Activated T-cell treated with anti-CD3 and anti-CD28 coated beads, Interleukin-2, amount 50 U/mL, for 72 hours (primary cell): Measurements from ENCODE around the gene NUBPL. TPM values are rescaled to one million over a fixed set of nuclear protein-coding genes. Genes with fewer than 3 reads are reported as not detected.
"Not testable (repeated sequence)": the region's sequence is repeated elsewhere in the genome, so short reads cannot be mapped to it uniquely, and the experiment has no call there.

ENCODE experiments used
- ATAC-seq, 2 donors: fragments of 150-1000 bp; cut with Tn5 transposase; replicated peaks in 1 of 2; 2 replicates each; pipeline ENCODE4 v1.10.0; 2021; ENCODE audit warnings: moderate library complexity in 2 of 2, mild to moderate bottlenecking in 1 of 2
- DNase-seq, 2 donors: peaks; one replicate each; pipeline ENCODE4 v3.0.0; 2021 to 2022; ENCODE audit warnings: mixed read lengths in 1 of 2
- H3K27ac Mint-ChIP-seq: one replicate; pipeline ENCODE4 v1.8.0; 2022; ENCODE audit warnings: mild to moderate bottlenecking, moderate library complexity, mixed read lengths
- H3K27me3 Mint-ChIP-seq: one replicate; pipeline ENCODE4 v1.8.0; 2022; ENCODE audit warnings: low read depth, mixed read lengths
- H3K36me3 Mint-ChIP-seq, 2 donors: one replicate each; pipeline ENCODE4 v1.8.0; 2022; ENCODE audit warnings: mixed read lengths in 2 of 2, mild to moderate bottlenecking in 1 of 2; ENCODE audit not compliant: insufficient read depth in 2 of 2
- H3K4me1 Mint-ChIP-seq: one replicate; pipeline ENCODE4 v1.8.0; 2022; ENCODE audit warnings: low read depth, mixed read lengths
- H3K4me3 Mint-ChIP-seq, 2 donors: one replicate each; pipeline ENCODE4 v1.8.0; 2022; ENCODE audit warnings: mild to moderate bottlenecking in 2 of 2, mixed read lengths in 2 of 2, moderate library complexity in 2 of 2
- H3K9me3 Mint-ChIP-seq, 2 donors: one replicate each; pipeline ENCODE4 v1.8.0; 2022; ENCODE audit warnings: mixed read lengths in 2 of 2
- total RNA-seq, 2 donors: library from RNA; stranded (reverse); gene quantifications; one replicate each; pipeline ENCODE4 v1.2.3, GENCODE V29; 2022

NUBPL gene
- total RNA-seq, 2 donors from 2014 or later = 7.7 to 9.4 TPM

GRCh38 chr14:31582836-31583452 lies 21.7 kb downstream of the NUBPL start:
- Mint-ChIP-seq H3K36me3 (peaks cover 0 to 3% of the 10 kb centered on the region in 2 donors), H3K27me3 (no peaks in the 10 kb centered on the region), H3K4me1 (peaks cover 9% of the 10 kb centered on the region), H3K4me3 (no peak overlapping the region), H3K27ac (no peak overlapping the region), H3K9me3 (no peaks in the 10 kb centered on the region)
- no peak for ATAC-seq
- DNase-seq = no peak

- H3K4me3 Mint-ChIP-seq = no peak overlapping the region
- peaks cover 5% of the 10 kb centered on the region for H3K4me1 Mint-ChIP-seq
- H3K9me3 Mint-ChIP-seq = no peaks in the 10 kb centered on the region
- H3K36me3 Mint-ChIP-seq = peaks cover 0 to 3% of the 10 kb centered on the region in 2 donors
- no peak for ATAC-seq
- peak overlapping the region; percentile 54 for H3K27ac Mint-ChIP-seq
- H3K27me3 Mint-ChIP-seq = no peaks in the 10 kb centered on the region
- no peak for DNase-seq
Measured at GRCh38 chr14:31590206-31590605, 29.0 kb downstream of the NUBPL start.

GRCh38 chr14:31592122-31592521 lies 30.9 kb downstream of the NUBPL start:
- Mint-ChIP-seq H3K27ac (no peak overlapping the region), H3K4me3 (no peak overlapping the region), H3K9me3 (no peaks in the 10 kb centered on the region), H3K4me1 (peaks cover 5% of the 10 kb centered on the region), H3K27me3 (no peaks in the 10 kb centered on the region), H3K36me3 (no peaks in the 10 kb centered on the region)
- ATAC-seq (no peak), DNase-seq (no peak)

GRCh38 chr14:31592631-31593030 lies 31.4 kb downstream of the NUBPL start:
- ATAC-seq = no peak
- H3K27ac Mint-ChIP-seq = no peak overlapping the region

DNA sequence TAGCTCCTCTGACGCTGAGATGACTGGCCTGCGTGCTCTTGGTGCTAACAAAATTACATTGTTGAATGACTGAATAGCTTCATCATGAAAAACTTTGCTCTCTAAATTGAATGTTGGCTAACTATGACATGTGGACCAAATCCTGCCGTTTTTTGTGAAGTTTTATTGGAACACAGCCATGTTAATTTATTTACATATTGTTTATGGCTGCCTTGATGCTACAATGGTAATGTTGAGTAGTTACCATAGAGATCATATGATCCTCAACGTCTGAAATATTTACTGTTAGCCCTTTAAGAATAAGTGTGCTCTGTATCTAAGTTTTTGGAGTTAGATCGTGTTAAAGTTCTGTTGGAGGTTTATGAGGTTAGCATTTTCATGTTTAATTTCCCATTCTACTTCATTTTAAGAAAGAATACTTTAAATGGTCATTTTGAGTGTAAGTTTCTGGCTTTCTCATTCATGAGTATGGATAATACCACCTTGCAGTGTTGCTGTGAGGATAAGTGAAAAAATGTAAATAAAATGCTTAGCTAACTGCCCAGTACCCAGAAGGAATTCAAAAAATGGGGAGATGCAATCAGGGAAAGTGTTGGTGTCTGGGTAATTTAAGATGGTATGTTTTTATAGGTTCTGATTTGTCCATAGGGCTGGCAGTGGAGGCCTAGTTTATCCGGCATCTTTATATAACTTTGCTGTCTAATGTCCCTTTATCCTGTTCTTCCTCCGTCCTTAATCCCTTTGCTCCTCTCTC lies 35.3 kb downstream of the NUBPL start:
- no peaks in the 10 kb centered on the region for H3K27me3 Mint-ChIP-seq
- peaks cover 5% of the 10 kb centered on the region for H3K4me1 Mint-ChIP-seq
- H3K36me3 Mint-ChIP-seq = peaks cover 6 to 14% of the 10 kb centered on the region in 2 donors
- no peak for DNase-seq
- no peak overlapping the region for H3K4me3 Mint-ChIP-seq
- H3K27ac Mint-ChIP-seq = no peak overlapping the region
- no peak for ATAC-seq
- no peaks in the 10 kb centered on the region for H3K9me3 Mint-ChIP-seq

More at GRCh38 chr14:31592631-31593030, 31.4 kb downstream of the NUBPL start:
- Mint-ChIP-seq H3K9me3 (no peaks in the 10 kb centered on the region), H3K4me1 (peaks cover 5% of the 10 kb centered on the region), H3K27me3 (no peaks in the 10 kb centered on the region), H3K36me3 (no peaks in the 10 kb centered on the region), H3K4me3 (no peak overlapping the region)
- no peak for DNase-seq

- Mint-ChIP-seq H3K4me1 (no peaks in the 10 kb centered on the region), H3K9me3 (peaks cover 1 to 7% of the 10 kb centered on the region in 2 donors), H3K4me3 (no peak overlapping the region), H3K27ac (no peak overlapping the region), H3K36me3 (peaks cover 9 to 25% of the 10 kb centered on the region in 2 donors), H3K27me3 (no peaks in the 10 kb centered on the region)
- no peak for DNase-seq
- ATAC-seq = no peak
Measured at GRCh38 chr14:31605702-31606101, 44.5 kb downstream of the NUBPL start.

- Mint-ChIP-seq H3K4me1 (no peaks in the 10 kb centered on the region), H3K4me3 (no peak overlapping the region), H3K9me3 (peaks cover 12% of the 10 kb centered on the region in 2 donors), H3K36me3 (peaks cover 4 to 10% of the 10 kb centered on the region in 2 donors), H3K27ac (no peak overlapping the region), H3K27me3 (no peaks in the 10 kb centered on the region)
- no peak for ATAC-seq
- DNase-seq = no peak
Measured at GRCh38 chr14:31611778-31612433, 50.7 kb downstream of the NUBPL start.

DNA sequence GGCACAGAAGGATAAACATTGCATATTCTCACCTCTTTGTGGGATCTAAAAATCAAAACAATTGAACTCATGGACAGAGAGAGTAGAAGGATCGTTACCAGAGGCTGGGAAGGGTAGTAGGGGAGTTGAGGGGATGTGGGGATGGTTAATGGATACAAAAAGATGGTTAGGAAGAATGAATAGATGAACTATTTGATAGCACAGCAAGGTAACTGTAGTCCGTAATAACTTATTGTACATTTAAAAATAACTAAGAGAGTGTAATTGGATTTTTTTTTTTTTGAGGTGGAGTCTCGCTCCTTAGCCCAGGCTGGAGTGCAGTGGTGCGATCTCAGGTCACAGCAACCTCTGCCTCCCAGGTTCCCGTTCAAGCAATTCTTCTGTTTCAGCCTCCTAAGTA lies 52.0 kb downstream of the NUBPL start:
- ATAC-seq (no peak), DNase-seq (no peak)
- H3K36me3 Mint-ChIP-seq = peaks cover 4 to 8% of the 10 kb centered on the region in 2 donors
- no peaks in the 10 kb centered on the region for H3K4me1 Mint-ChIP-seq
- H3K27me3 Mint-ChIP-seq = no peaks in the 10 kb centered on the region
- no peak overlapping the region for H3K4me3 Mint-ChIP-seq
- peaks cover 10 to 18% of the 10 kb centered on the region in 2 donors for H3K9me3 Mint-ChIP-seq
- H3K27ac Mint-ChIP-seq = no peak overlapping the region

DNA sequence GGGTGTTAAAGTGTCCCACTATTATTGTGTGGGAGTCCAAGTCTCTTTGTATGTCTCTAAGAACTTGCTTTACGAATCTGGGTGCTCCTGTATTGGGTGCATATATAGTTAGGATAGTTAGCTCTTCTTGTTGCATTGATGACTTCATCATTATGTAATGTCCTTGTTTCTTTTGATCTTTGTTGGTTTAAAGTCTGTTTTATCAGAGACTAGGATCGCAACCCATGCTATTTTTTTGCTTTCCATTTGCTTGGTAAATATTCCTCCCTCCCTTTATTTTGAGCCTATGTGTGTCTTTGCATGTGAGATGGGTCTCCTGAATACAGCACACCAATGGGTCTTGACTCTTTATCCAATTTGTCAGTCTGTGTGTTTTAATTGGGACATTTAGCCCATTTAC lies 57.7 kb downstream of the NUBPL start:
- not testable (repeated sequence) for H3K27ac Mint-ChIP-seq, H3K27me3 Mint-ChIP-seq, DNase-seq, H3K4me3 Mint-ChIP-seq, ATAC-seq, H3K4me1 Mint-ChIP-seq
- peaks cover 18 to 26% of the 10 kb centered on the region in 2 donors for H3K9me3 Mint-ChIP-seq
- peaks cover 24 to 34% of the 10 kb centered on the region in 2 donors for H3K36me3 Mint-ChIP-seq

- peaks cover 25 to 35% of the 10 kb centered on the region in 2 donors for H3K36me3 Mint-ChIP-seq
Measured at GRCh38 chr14:31619440-31619839, 58.2 kb downstream of the NUBPL start.

DNA sequence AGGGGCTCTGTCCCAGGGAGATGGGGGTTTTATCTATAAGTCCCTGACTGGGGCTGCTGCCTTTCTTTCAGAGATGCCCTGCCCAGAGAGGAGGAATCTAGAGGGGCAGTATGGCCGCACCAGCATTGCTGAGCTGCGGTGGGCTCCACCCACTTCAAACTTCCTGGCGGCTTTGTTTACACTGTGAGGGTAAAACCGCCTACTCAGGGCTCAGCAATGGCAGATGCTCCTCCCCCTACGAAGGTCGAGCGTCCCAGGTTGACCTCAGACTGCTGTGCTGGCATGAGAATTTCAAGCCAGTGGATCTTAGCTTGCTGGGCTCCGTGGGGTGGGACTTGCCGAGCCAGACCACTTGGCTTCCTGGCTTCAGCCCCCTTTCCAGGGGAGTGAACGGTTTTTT lies 59.7 kb downstream of the NUBPL start:
- H3K27me3 Mint-ChIP-seq = not testable (repeated sequence)

More at GRCh38 chr14:31619440-31619839, 58.2 kb downstream of the NUBPL start:
- DNase-seq (no peak), ATAC-seq (no peak)
- H3K9me3 Mint-ChIP-seq = peaks cover 19 to 30% of the 10 kb centered on the region in 2 donors
- H3K27me3 Mint-ChIP-seq = no peaks in the 10 kb centered on the region
- H3K27ac Mint-ChIP-seq = no peak overlapping the region
- no peak overlapping the region for H3K4me3 Mint-ChIP-seq
- H3K4me1 Mint-ChIP-seq = no peaks in the 10 kb centered on the region

DNA sequence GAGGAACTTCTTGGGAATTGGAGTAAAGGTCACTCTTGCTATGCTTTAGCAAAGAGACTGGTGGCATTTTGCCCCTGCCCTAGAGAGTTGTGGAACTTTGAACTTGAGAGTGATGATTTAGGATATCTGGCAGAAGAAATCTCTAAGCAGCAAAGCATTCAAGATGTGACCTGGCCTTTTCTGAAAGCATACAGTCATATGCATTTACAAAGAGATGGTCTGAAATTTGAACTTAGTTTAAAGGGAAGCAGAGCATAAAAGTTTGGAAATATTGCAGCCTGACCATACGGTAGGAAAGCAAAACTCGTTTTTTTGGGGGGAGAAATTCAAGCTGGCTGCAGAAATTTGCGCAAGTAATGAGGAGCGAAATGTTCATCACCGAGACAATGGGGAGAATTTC lies 60.9 kb downstream of the NUBPL start:
- Mint-ChIP-seq H3K27me3 (no peaks in the 10 kb centered on the region), H3K27ac (no peak overlapping the region), H3K4me3 (no peak overlapping the region), H3K36me3 (peaks cover 22 to 38% of the 10 kb centered on the region in 2 donors), H3K4me1 (no peaks in the 10 kb centered on the region), H3K9me3 (peaks cover 21 to 29% of the 10 kb centered on the region in 2 donors)
- no peak for DNase-seq
- no peak for ATAC-seq

More for the DNA sequence above, 59.7 kb downstream of the NUBPL start:
- not testable (repeated sequence) for ATAC-seq, H3K27ac Mint-ChIP-seq, DNase-seq, H3K4me3 Mint-ChIP-seq, H3K4me1 Mint-ChIP-seq
- Mint-ChIP-seq H3K36me3 (peaks cover 22 to 38% of the 10 kb centered on the region in 2 donors), H3K9me3 (peaks cover 21 to 32% of the 10 kb centered on the region in 2 donors)

DNA sequence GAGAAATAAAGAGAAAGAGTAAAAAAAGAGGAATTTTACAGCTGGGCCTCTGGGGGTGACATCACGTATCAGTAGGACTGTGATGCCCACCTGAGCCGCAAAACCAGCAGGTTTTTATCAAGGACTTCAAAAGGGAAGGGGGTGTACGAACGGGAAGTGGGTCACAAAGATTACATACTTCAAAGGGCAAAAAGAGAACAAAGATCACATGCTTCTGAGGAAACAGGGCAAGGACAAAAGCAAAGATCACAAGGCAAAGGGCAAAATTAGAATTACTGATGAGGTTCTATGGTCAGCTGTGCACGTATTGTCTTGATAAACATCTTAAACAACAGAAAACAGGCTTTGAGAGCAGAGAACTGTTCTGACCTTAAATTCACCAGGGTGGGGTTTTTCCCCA lies 91.7 kb downstream of the NUBPL start:
- not testable (repeated sequence) for H3K27me3 Mint-ChIP-seq, H3K4me3 Mint-ChIP-seq, H3K27ac Mint-ChIP-seq, DNase-seq, ATAC-seq, H3K4me1 Mint-ChIP-seq
- Mint-ChIP-seq H3K9me3 (peaks cover 11 to 12% of the 10 kb centered on the region in 2 donors), H3K36me3 (peaks cover 13 to 24% of the 10 kb centered on the region in 2 donors)
